ENCODE results near the gene DMRTC1. TPM values are rescaled to one million over a fixed set of nuclear protein-coding genes. Genes with fewer than 3 reads are reported as not detected.
"Not testable (repeated sequence)": the region's sequence is repeated elsewhere in the genome, so short reads cannot be mapped to it uniquely, and the experiment has no call there.

Gene DMRTC1
- total RNA-seq, 2 donors from 2014 or later, result 0.30 to 0.36 TPM

DNA sequence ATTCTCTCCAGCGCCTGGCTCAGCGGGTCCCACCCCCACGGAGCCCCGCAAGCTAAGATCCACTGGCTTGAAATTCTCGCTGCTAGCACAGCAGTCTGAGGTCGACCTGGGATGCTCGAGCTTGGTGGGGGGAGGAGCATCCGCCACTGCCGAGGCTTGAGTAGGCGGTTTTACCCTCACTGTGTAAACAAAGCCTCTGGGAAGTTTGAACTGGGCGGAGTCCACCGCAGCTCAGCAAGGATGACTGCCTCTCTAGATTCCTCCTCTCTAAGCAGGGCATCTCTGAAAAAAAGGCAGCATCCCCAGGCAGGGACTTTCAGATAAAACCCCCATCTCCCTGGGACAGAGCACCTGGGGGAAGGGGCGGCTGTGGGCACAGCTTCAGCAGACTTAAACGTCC lies 53.9 kb downstream of the DMRTC1 start:
- not testable (repeated sequence) for H3K4me3 Mint-ChIP-seq; H3K9me3 Mint-ChIP-seq; H3K27me3 Mint-ChIP-seq (ENCODE audit: low read depth); H3K27ac Mint-ChIP-seq; ATAC-seq (replicated peaks in 1 of 2); H3K36me3 Mint-ChIP-seq (ENCODE audit: insufficient read depth in 2 of 2); DNase-seq; H3K4me1 Mint-ChIP-seq (ENCODE audit: low read depth)

- not testable (repeated sequence) for H3K27ac Mint-ChIP-seq; H3K9me3 Mint-ChIP-seq; H3K4me1 Mint-ChIP-seq (ENCODE audit: low read depth); H3K27me3 Mint-ChIP-seq (ENCODE audit: low read depth); H3K4me3 Mint-ChIP-seq; DNase-seq; ATAC-seq (replicated peaks in 1 of 2); H3K36me3 Mint-ChIP-seq (ENCODE audit: insufficient read depth in 2 of 2)
Observed at GRCh38 chrX:72882898-72883297, 60.7 kb downstream of the DMRTC1 start.

- ATAC-seq (replicated peaks in 1 of 2); H3K36me3 Mint-ChIP-seq (ENCODE audit: insufficient read depth in 2 of 2); H3K27ac Mint-ChIP-seq; DNase-seq; H3K27me3 Mint-ChIP-seq (ENCODE audit: low read depth); H3K9me3 Mint-ChIP-seq; H3K4me1 Mint-ChIP-seq (ENCODE audit: low read depth); H3K4me3 Mint-ChIP-seq: not testable (repeated sequence)
Observed at GRCh38 chrX:72837532-72837931, 106.1 kb downstream of the DMRTC1 start.

- not testable (repeated sequence) for H3K4me1 Mint-ChIP-seq (ENCODE audit: low read depth); H3K27ac Mint-ChIP-seq; H3K4me3 Mint-ChIP-seq; DNase-seq; H3K27me3 Mint-ChIP-seq (ENCODE audit: low read depth); ATAC-seq (replicated peaks in 1 of 2); H3K9me3 Mint-ChIP-seq; H3K36me3 Mint-ChIP-seq (ENCODE audit: insufficient read depth in 2 of 2)
Observed at GRCh38 chrX:72830701-72831100, 112.9 kb downstream of the DMRTC1 start.

Other genes with a start within 250 kb of the DMRTC1 start
- gene PHKA1, start 229.5 kb downstream of the DMRTC1 start, total RNA-seq, result 1 to 10 TPM; 5.9 to 7.5 TPM
- gene DMRTC1B, start 166.9 kb downstream of the DMRTC1 start, total RNA-seq, result under 1 TPM; 0.30 to 0.38 TPM
- gene FAM236B, start 161.2 kb downstream of the DMRTC1 start, total RNA-seq, result not detected
- gene FAM236D, start 135.6 kb downstream of the DMRTC1 start, total RNA-seq, result not detected
- not detected for gene FAM236C, start 31.2 kb downstream of the DMRTC1 start, total RNA-seq
- not detected for gene FAM236A, start 5.6 kb downstream of the DMRTC1 start, total RNA-seq
- gene PABPC1L2B, start 59.1 kb upstream of the DMRTC1 start, total RNA-seq, result not detected
- gene PABPC1L2A, start 135.7 kb upstream of the DMRTC1 start, total RNA-seq, result not detected

Data from activated T-cell treated with anti-CD3 and anti-CD28 coated beads, Interleukin-2, amount 50 U/mL, for 72 hours (primary cell).